Lower lobe of right lung (tissue), 2 donors: ENCODE results near the gene CLN6. TPM values are rescaled to one million over a fixed set of nuclear protein-coding genes. Genes with fewer than 3 reads are reported as not detected.

Experiments used
- ATAC-seq, 2 donors: fragments of 200-7000 bp; cut with Tn5 transposase; one replicate each; pipeline ENCODE4 v1.9.1; 2020 to 2022; ENCODE audit warnings: mild to moderate bottlenecking in 2 of 2, moderate library complexity in 2 of 2
- DNase-seq: peaks from one replicate; pipeline ENCODE4 v3.0.0-alpha.2; 2020
- H3K27ac ChIP-seq: fragments of 200-600 bp; one replicate; pipeline ENCODE4 v1.8.0; 2022
- H3K27me3 ChIP-seq: fragments of 200-600 bp; one replicate; pipeline ENCODE4 v1.8.0; 2022; ENCODE audit warnings: low read depth
- H3K36me3 ChIP-seq: fragments of 200-600 bp; one replicate; pipeline ENCODE4 v1.8.0; 2022; ENCODE audit warnings: mild to moderate bottlenecking
- H3K4me1 ChIP-seq: fragments of 200-600 bp; one replicate; pipeline ENCODE4 v1.8.0; 2022
- H3K4me3 ChIP-seq: fragments of 200-600 bp; one replicate; pipeline ENCODE4 v1.8.0; 2022; ENCODE audit warnings: mild to moderate bottlenecking
- H3K9me3 ChIP-seq: fragments of 200-600 bp; one replicate; pipeline ENCODE4 v1.8.0; 2022
- CTCF ChIP-seq: fragments of 200-600 bp; IDR thresholded peaks from one replicate; pipeline ENCODE4 v1.8.0; 2022; ENCODE audit warnings: antibody characterized with exemption, mild to moderate bottlenecking
- intact Hi-C: fragments of 100-400 bp; cut with DNase I; formaldehyde crosslinking; loops from one replicate; pipeline ENCODE4 v1.11.0; 2022
- total RNA-seq: library from RNA; stranded (reverse); fragmentation: NEBNext Ultra II Directional; extraction: Animal tissue kit (Norgen Biotek cat#: 25700); gene quantifications from one replicate; pipeline ENCODE4 v1.2.1, GENCODE V29; 2021
- donor health status: DM: no; HTN: yes; CAD: no; lungs with severe emphysema.

CLN6 gene
- total RNA-seq, 1 donor from 2014 or later, result 37.9 TPM

GRCh38 chr15:68220489-68220888 lies 9.0 kb downstream of the CLN6 start:
- DNase-seq (no peak), ATAC-seq (no peak)
- peaks cover 18% of the 10 kb centered on the region for H3K36me3 ChIP-seq
- no peak overlapping the region for H3K4me3 ChIP-seq
- no peak overlapping the region for H3K27ac ChIP-seq
- TF ChIP-seq CTCF, result no peak
- H3K4me1 ChIP-seq, result peaks cover 2% of the 10 kb centered on the region
- intact Hi-C loops, result no loop called here
- H3K27me3 ChIP-seq, result no peaks in the 10 kb centered on the region
- no peaks in the 10 kb centered on the region for H3K9me3 ChIP-seq

GRCh38 chr15:68218847-68219798 lies 10.4 kb downstream of the CLN6 start:
- intact Hi-C loops, result no loop called here
- no peak for DNase-seq
- no peak overlapping the region for H3K4me3 ChIP-seq
- H3K27ac ChIP-seq, result no peak overlapping the region
- H3K27me3 ChIP-seq, result no peaks in the 10 kb centered on the region
- H3K9me3 ChIP-seq, result no peaks in the 10 kb centered on the region
- ATAC-seq, result no peak
- H3K36me3 ChIP-seq, result peaks cover 18% of the 10 kb centered on the region
- H3K4me1 ChIP-seq, result peaks cover 3% of the 10 kb centered on the region
- no peak for TF ChIP-seq CTCF

- DNase-seq (no peak), ATAC-seq (no peak)
- Histone ChIP-seq H3K4me3 (no peak overlapping the region), H3K9me3 (no peaks in the 10 kb centered on the region), H3K27ac (no peak overlapping the region), H3K36me3 (peaks cover 18% of the 10 kb centered on the region), H3K27me3 (no peaks in the 10 kb centered on the region), H3K4me1 (peaks cover 3% of the 10 kb centered on the region)
- intact Hi-C loops, result no loop called here
- TF ChIP-seq CTCF, result no peak
Measured at GRCh38 chr15:68218331-68218730, 11.2 kb downstream of the CLN6 start.

GRCh38 chr15:68217341-68217740 lies 12.2 kb downstream of the CLN6 start:
- peaks cover 18% of the 10 kb centered on the region for H3K36me3 ChIP-seq
- no peaks in the 10 kb centered on the region for H3K9me3 ChIP-seq
- H3K4me1 ChIP-seq, result peaks cover 3% of the 10 kb centered on the region
- TF ChIP-seq CTCF, result no peak
- H3K4me3 ChIP-seq, result no peak overlapping the region
- no peak overlapping the region for H3K27ac ChIP-seq
- ATAC-seq (no peak), DNase-seq (no peak)
- intact Hi-C loops, result no loop called here
- H3K27me3 ChIP-seq, result no peaks in the 10 kb centered on the region

- Histone ChIP-seq H3K27ac (no peak overlapping the region), H3K27me3 (no peaks in the 10 kb centered on the region), H3K9me3 (no peaks in the 10 kb centered on the region), H3K4me1 (peaks cover 11% of the 10 kb centered on the region), H3K4me3 (no peak overlapping the region), H3K36me3 (peaks cover 18% of the 10 kb centered on the region)
- ATAC-seq (no peak), DNase-seq (peak; percentile 43)
- intact Hi-C loops, result no loop called here
- TF ChIP-seq CTCF, result no peak
Measured at GRCh38 chr15:68214838-68215254, 14.7 kb downstream of the CLN6 start.
